Activated naive CD4-positive, alpha-beta T cell treated with anti-CD3 and anti-CD28 coated beads, Interleukin-2, amount 10 ng/mL, durations not matched to agents 7 days and 5 days (primary cell): ENCODE data around the gene LOXHD1.

ENCODE experiments used
- CTCF ChIA-PET: fragments of 350-600 bp; sonication (Branson Sonifier 250); formaldehyde crosslinking; loops from one replicate; lab custom pipeline; 2021; ENCODE audit warnings: antibody characterized with exemption; lab: Charles Lee
- DNase-seq: peaks from one replicate; pipeline ENCODE4 v3.0.0-alpha.2; 2020
- H3K27ac Mint-ChIP-seq: one replicate; pipeline ENCODE4 v1.8.0; 2021; ENCODE audit warnings: mild to moderate bottlenecking, moderate library complexity, mixed read lengths
- H3K27me3 Mint-ChIP-seq: one replicate; pipeline ENCODE4 v1.8.0; 2021; ENCODE audit warnings: mild to moderate bottlenecking, mixed read lengths
- H3K36me3 Mint-ChIP-seq: one replicate; pipeline ENCODE4 v1.8.0; 2021; ENCODE audit warnings: mixed read lengths
- H3K4me1 Mint-ChIP-seq: one replicate; pipeline ENCODE4 v1.8.0; 2021; ENCODE audit warnings: mixed read lengths
- H3K4me3 Mint-ChIP-seq: one replicate; pipeline ENCODE4 v1.8.0; 2021; ENCODE audit warnings: mild to moderate bottlenecking, moderate library complexity, mixed read lengths
- H3K9me3 Mint-ChIP-seq: one replicate; pipeline ENCODE4 v1.8.0; 2021; ENCODE audit warnings: mixed read lengths

Gene LOXHD1

DNA sequence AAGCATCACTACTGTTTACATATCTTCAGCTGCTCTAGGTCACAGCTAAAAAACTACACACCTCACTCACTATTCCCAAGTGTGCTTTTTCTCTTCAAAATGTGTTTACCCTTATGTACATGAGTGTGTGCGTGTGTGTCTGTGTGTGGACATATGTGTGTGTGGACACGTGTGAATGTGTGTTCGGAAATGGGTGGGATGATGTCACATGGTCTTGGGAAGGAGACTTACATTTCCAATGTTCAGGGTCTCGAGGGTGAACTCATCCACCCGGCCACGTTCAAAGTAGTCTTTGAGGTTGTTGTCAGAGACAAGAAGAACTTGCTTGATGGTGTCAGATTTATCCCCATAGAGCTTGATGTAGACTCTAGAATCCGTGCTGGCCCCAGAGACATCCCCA, 87.8 kb downstream of the LOXHD1 start:
- Mint-ChIP-seq H3K36me3 (no peaks in the 10 kb centered on the region), H3K9me3 (no peaks in the 10 kb centered on the region), H3K4me1 (no peaks in the 10 kb centered on the region), H3K27me3 (peaks cover 13% of the 10 kb centered on the region), H3K4me3 (no peak overlapping the region), H3K27ac (no peak overlapping the region)
- CTCF ChIA-PET: no interaction called here
- DNase-seq: no peak

- no peaks in the 10 kb centered on the region for H3K9me3 Mint-ChIP-seq
- no peak overlapping the region for H3K27ac Mint-ChIP-seq
- H3K4me3 Mint-ChIP-seq: no peak overlapping the region
- no peaks in the 10 kb centered on the region for H3K36me3 Mint-ChIP-seq
- no peak for DNase-seq
- CTCF ChIA-PET: no interaction called here
- H3K4me1 Mint-ChIP-seq: no peaks in the 10 kb centered on the region
- peaks cover 13% of the 10 kb centered on the region for H3K27me3 Mint-ChIP-seq
These were observed 89.8 kb downstream of the LOXHD1 start for GRCh38 chr18:46567196-46567595.

GRCh38 chr18:46566111-46566510, 90.9 kb downstream of the LOXHD1 start:
- CTCF ChIA-PET: no interaction called here
- DNase-seq: no peak
- H3K4me1 Mint-ChIP-seq: no peaks in the 10 kb centered on the region

DNA sequence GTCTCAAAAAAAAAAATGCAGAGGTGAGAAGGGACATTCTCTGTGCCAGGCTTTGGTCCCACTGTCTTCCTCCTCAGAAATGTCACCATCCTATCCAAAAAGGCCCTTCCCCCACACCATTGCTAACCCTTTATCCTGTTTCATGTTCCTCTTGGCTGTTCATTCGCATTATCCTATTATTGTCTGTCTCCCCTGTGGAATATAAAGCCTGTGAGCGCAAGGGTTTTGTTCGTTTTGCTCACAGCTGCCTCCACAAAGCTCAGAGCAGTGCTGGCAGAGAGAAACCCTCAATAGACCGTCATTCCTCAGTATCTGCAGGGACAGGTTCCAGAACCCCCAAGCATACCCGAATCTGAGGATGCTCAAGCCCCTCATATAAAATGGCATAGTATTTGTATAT, 91.8 kb downstream of the LOXHD1 start:
- no peaks in the 10 kb centered on the region for H3K36me3 Mint-ChIP-seq
- H3K4me3 Mint-ChIP-seq: no peak overlapping the region
- DNase-seq: no peak
- CTCF ChIA-PET: no interaction called here
- H3K27me3 Mint-ChIP-seq: peaks cover 13% of the 10 kb centered on the region
- no peaks in the 10 kb centered on the region for H3K9me3 Mint-ChIP-seq
- H3K4me1 Mint-ChIP-seq: no peaks in the 10 kb centered on the region
- H3K27ac Mint-ChIP-seq: no peak overlapping the region

More at GRCh38 chr18:46566111-46566510, 90.9 kb downstream of the LOXHD1 start:
- Mint-ChIP-seq H3K9me3 (no peaks in the 10 kb centered on the region), H3K27me3 (peaks cover 13% of the 10 kb centered on the region), H3K36me3 (no peaks in the 10 kb centered on the region), H3K4me3 (no peak overlapping the region), H3K27ac (no peak overlapping the region)

DNA sequence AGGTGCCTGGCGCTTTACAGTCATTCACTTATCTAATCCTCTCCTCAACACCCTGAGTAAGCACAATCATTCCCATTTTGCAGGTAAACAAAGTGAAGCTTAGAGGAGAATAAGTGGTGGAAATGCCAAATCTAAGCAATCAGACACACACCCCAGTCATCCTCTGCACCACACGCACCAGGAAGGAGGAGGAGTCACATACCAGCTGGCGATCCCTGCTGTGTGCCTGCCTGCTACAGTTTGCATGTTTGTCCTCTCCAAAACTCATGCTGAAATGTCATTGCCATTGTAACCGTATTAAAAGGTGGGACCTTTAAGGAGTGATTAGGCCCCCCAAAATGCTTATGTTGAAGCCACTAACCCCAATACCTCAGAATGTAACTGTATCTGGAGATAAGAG, 93.7 kb downstream of the LOXHD1 start:
- Mint-ChIP-seq H3K27me3 (peaks cover 13% of the 10 kb centered on the region), H3K27ac (no peak overlapping the region)
- CTCF ChIA-PET: no interaction called here

DNA sequence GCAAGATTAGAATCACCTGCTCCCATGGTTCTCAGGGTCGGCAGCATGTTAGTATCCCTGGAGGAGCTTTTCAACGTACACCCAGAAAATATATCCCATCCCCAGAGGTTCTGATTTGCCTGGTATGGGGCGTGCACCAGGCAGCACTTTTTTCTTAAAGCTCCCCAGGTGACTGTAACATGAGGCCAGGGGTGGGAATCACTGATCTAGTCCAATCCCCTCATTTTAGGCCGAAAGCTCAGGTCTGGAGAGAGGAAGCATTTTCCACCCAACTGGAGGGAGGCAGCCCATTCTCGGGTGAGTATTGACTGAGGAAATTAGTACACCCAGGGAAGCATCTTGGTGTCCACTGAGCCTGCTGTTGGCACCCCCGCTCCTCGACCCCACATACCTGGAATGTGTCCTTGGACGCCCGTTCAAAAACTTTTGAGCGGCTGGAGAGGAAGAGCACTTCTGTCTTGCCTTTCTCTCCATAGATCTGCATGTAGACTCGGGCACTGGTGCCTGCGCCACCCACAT, 94.3 kb downstream of the LOXHD1 start:
- Mint-ChIP-seq H3K27me3 (peaks cover 13% of the 10 kb centered on the region), H3K27ac (no peak overlapping the region), H3K9me3 (no peaks in the 10 kb centered on the region), H3K4me1 (no peaks in the 10 kb centered on the region), H3K4me3 (no peak overlapping the region), H3K36me3 (no peaks in the 10 kb centered on the region)
- no peak for DNase-seq
- CTCF ChIA-PET: no interaction called here

More for the DNA sequence above, 93.7 kb downstream of the LOXHD1 start:
- no peak overlapping the region for H3K4me3 Mint-ChIP-seq
- H3K9me3 Mint-ChIP-seq: no peaks in the 10 kb centered on the region
- no peaks in the 10 kb centered on the region for H3K4me1 Mint-ChIP-seq
- H3K36me3 Mint-ChIP-seq: no peaks in the 10 kb centered on the region
- DNase-seq: no peak

GRCh38 chr18:46560671-46561045, 96.4 kb downstream of the LOXHD1 start:
- CTCF ChIA-PET: interaction anchor here (1.5 kb wide), 1 partner anchor 97 kb away, joined by 4 read pairs; no protein-coding TSS in a partner anchor
- Mint-ChIP-seq H3K27ac (no peak overlapping the region), H3K4me3 (no peak overlapping the region), H3K4me1 (no peaks in the 10 kb centered on the region), H3K36me3 (no peaks in the 10 kb centered on the region), H3K27me3 (peaks cover 3% of the 10 kb centered on the region), H3K9me3 (no peaks in the 10 kb centered on the region)
- no peak for DNase-seq

- H3K27ac Mint-ChIP-seq: no peak overlapping the region
- no peaks in the 10 kb centered on the region for H3K9me3 Mint-ChIP-seq
- H3K4me3 Mint-ChIP-seq: no peak overlapping the region
- no peak for DNase-seq
- H3K27me3 Mint-ChIP-seq: no peaks in the 10 kb centered on the region
- CTCF ChIA-PET: interaction anchor here (1.5 kb wide), 1 partner anchor 98 kb away, joined by 4 read pairs; no protein-coding TSS in a partner anchor
- H3K36me3 Mint-ChIP-seq: no peaks in the 10 kb centered on the region
- no peaks in the 10 kb centered on the region for H3K4me1 Mint-ChIP-seq
These were observed 96.9 kb downstream of the LOXHD1 start for GRCh38 chr18:46559946-46560670.

DNA sequence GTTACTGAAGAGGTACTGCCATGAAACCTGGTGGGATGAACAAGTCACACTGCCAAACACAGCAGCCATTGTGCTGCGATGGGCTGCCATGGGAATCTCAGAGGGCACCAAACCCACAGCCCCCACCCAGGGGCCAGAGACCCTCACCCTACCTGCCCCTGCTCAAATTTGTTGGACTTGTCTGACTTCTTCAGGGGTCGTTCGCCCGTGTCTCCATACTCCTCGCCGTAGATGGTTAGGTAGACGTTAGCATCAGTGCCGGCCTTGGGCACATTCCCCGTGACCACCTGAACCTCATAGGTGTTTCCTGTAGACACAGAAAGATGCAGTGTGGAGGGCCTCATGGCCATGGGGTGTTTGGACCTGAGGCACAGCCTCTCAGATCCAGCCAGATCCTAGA, 97.7 kb downstream of the LOXHD1 start:
- H3K4me1 Mint-ChIP-seq: no peaks in the 10 kb centered on the region
- H3K4me3 Mint-ChIP-seq: no peak overlapping the region
- H3K27me3 Mint-ChIP-seq: no peaks in the 10 kb centered on the region
- CTCF ChIA-PET: no interaction called here
- DNase-seq: no peak
- no peak overlapping the region for H3K27ac Mint-ChIP-seq
- no peaks in the 10 kb centered on the region for H3K9me3 Mint-ChIP-seq
- H3K36me3 Mint-ChIP-seq: no peaks in the 10 kb centered on the region

GRCh38 chr18:46556590-46557206, 100.3 kb downstream of the LOXHD1 start:
- CTCF ChIA-PET: interaction anchor here (0.5 kb wide), 1 partner anchor 383 kb away, joined by 3 read pairs; no protein-coding TSS in a partner anchor
- no peak overlapping the region for H3K27ac Mint-ChIP-seq
- H3K4me3 Mint-ChIP-seq: no peak overlapping the region

GRCh38 chr18:46555724-46556123, 101.3 kb downstream of the LOXHD1 start:
- CTCF ChIA-PET: no interaction called here
- Mint-ChIP-seq H3K27ac (no peak overlapping the region), H3K36me3 (no peaks in the 10 kb centered on the region), H3K4me1 (no peaks in the 10 kb centered on the region), H3K9me3 (no peaks in the 10 kb centered on the region), H3K27me3 (peaks cover 4% of the 10 kb centered on the region), H3K4me3 (no peak overlapping the region)
- DNase-seq: no peak

More at GRCh38 chr18:46556590-46557206, 100.3 kb downstream of the LOXHD1 start:
- no peak for DNase-seq
- no peaks in the 10 kb centered on the region for H3K9me3 Mint-ChIP-seq
- no peaks in the 10 kb centered on the region for H3K4me1 Mint-ChIP-seq
- peaks cover 4% of the 10 kb centered on the region for H3K27me3 Mint-ChIP-seq
- H3K36me3 Mint-ChIP-seq: no peaks in the 10 kb centered on the region

DNA sequence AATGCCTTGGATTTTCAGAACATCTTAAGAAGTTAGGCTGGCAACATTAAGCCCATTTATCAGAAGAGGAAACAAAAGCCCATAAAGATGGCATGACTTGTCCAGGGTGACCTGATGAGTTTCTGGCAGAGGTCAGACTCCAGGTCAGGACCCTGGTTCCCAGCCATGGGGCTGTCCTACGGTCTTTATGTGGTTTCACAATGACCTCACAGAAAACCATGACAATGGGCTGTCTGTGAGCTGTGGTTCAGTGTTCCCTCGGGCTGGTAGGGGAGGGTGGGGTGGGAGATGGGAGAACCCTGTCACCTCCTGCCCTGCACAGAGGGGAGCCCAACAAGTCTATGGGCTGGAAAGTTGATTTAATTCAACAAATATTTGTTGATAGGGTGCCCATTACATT, 101.8 kb downstream of the LOXHD1 start:
- H3K9me3 Mint-ChIP-seq: no peaks in the 10 kb centered on the region
- CTCF ChIA-PET: interaction anchor here (1.2 to 2.2 kb wide), 4 partner anchors 67 to 111 kb away, joined by 3 to 16 read pairs (median 6); partner anchors contain the start of gene LOXHD1

GRCh38 chr18:46554406-46555080, 102.5 kb downstream of the LOXHD1 start:
- Mint-ChIP-seq H3K9me3 (no peaks in the 10 kb centered on the region), H3K27ac (no peak overlapping the region), H3K4me1 (no peaks in the 10 kb centered on the region), H3K4me3 (no peak overlapping the region), H3K36me3 (no peaks in the 10 kb centered on the region), H3K27me3 (peaks cover 4% of the 10 kb centered on the region)
- DNase-seq: no peak
- CTCF ChIA-PET: interaction anchor here (0.6 to 2.2 kb wide), 6 partner anchors 9 to 112 kb away, joined by 3 to 16 read pairs (median 3); partner anchors contain the start of gene LOXHD1

More for the DNA sequence above, 101.8 kb downstream of the LOXHD1 start:
- Mint-ChIP-seq H3K27me3 (peaks cover 4% of the 10 kb centered on the region), H3K36me3 (no peaks in the 10 kb centered on the region), H3K4me1 (no peaks in the 10 kb centered on the region), H3K4me3 (no peak overlapping the region), H3K27ac (no peak overlapping the region)
- no peak for DNase-seq

- Mint-ChIP-seq H3K36me3 (no peaks in the 10 kb centered on the region), H3K4me3 (no peak overlapping the region), H3K9me3 (no peaks in the 10 kb centered on the region), H3K27ac (no peak overlapping the region), H3K27me3 (peaks cover 8% of the 10 kb centered on the region), H3K4me1 (no peaks in the 10 kb centered on the region)
- CTCF ChIA-PET: no interaction called here
- no peak for DNase-seq
These were observed 106.4 kb downstream of the LOXHD1 start for GRCh38 chr18:46550609-46551008.
